Limb (tissue), 2 donors: ENCODE data around the gene LDB2.

ENCODE experiments used
- DNase-seq, 2 donors: peaks; one replicate each; pipeline ENCODE4 v3.0.0-alpha.2; 2016; ENCODE audit errors: extremely low spot score in 2 of 2

Gene LDB2

GRCh38 chr4:16843831-16844508, 54.5 kb downstream of the LDB2 start:
- peak in 1 of 2 donors; percentile 67 for DNase-seq

GRCh38 chr4:16838226-16838875, 60.1 kb downstream of the LDB2 start:
- no peak for DNase-seq

- DNase-seq = no peak
These were observed 61.0 kb downstream of the LDB2 start for GRCh38 chr4:16837475-16837874.

GRCh38 chr4:16836324-16836723, 62.1 kb downstream of the LDB2 start:
- no peak for DNase-seq

- DNase-seq = no peak
These were observed 62.7 kb downstream of the LDB2 start for GRCh38 chr4:16835597-16836247.

GRCh38 chr4:16834814-16835213, 63.6 kb downstream of the LDB2 start:
- DNase-seq = no peak

GRCh38 chr4:16833722-16834121, 64.7 kb downstream of the LDB2 start:
- no peak for DNase-seq

- no peak for DNase-seq
These were observed 68.4 kb downstream of the LDB2 start for GRCh38 chr4:16830081-16830480.

- no peak for DNase-seq
These were observed 70.4 kb downstream of the LDB2 start for GRCh38 chr4:16827794-16828724.

GRCh38 chr4:16827045-16827444, 71.4 kb downstream of the LDB2 start:
- DNase-seq = no peak

GRCh38 chr4:16826406-16826910, 72.0 kb downstream of the LDB2 start:
- DNase-seq = no peak

GRCh38 chr4:16824278-16824806, 74.1 kb downstream of the LDB2 start:
- no peak for DNase-seq

GRCh38 chr4:16820329-16820728, 78.1 kb downstream of the LDB2 start:
- DNase-seq = no peak

- no peak for DNase-seq
These were observed 78.8 kb downstream of the LDB2 start for GRCh38 chr4:16819652-16820051.

GRCh38 chr4:16818005-16818404, 80.4 kb downstream of the LDB2 start:
- no peak for DNase-seq

GRCh38 chr4:16817286-16817685, 81.2 kb downstream of the LDB2 start:
- no peak for DNase-seq

- DNase-seq = no peak
These were observed 84.1 kb downstream of the LDB2 start for GRCh38 chr4:16814361-16814760.

- DNase-seq = no peak
These were observed 86.4 kb downstream of the LDB2 start for GRCh38 chr4:16812041-16812440.

GRCh38 chr4:16809943-16810342, 88.5 kb downstream of the LDB2 start:
- DNase-seq = no peak

GRCh38 chr4:16809064-16809463, 89.4 kb downstream of the LDB2 start:
- DNase-seq = no peak

GRCh38 chr4:16807355-16807754, 91.1 kb downstream of the LDB2 start:
- DNase-seq = no peak
